UCSD-AML1 (cell line): ENCODE measurements around the gene KRTAP10-12.
"Not testable (repeated sequence)": the region's sequence is repeated elsewhere in the genome, so short reads cannot be mapped to it uniquely, and the experiment has no call there.

Source experiments
- DNase-seq: peaks from one replicate; lab custom pipeline; 2025; ENCODE audit not compliant: unreplicated experiment; lab: John Stamatoyannopoulos, UW

The KRTAP10-12 gene

DNA sequence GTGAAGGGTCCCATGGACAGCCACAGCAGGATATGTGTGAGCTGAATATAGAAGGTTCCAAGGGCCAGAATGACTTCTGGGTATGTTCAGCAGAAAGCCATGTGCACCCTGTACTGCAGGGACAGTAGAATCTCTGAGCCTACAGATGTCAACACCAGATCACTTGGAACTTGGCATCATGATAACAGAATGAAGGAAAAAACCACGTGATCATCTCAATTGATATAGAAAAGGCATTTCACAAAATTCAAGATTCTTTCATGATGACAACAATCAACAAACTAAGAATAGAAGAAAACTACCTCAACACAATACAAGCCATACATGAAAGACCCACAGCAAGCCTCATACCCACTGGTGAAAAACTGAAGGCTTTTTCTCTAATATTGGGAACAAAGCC is 29.4 kb upstream of the KRTAP10-12 start:
- no peak for DNase-seq

DNA sequence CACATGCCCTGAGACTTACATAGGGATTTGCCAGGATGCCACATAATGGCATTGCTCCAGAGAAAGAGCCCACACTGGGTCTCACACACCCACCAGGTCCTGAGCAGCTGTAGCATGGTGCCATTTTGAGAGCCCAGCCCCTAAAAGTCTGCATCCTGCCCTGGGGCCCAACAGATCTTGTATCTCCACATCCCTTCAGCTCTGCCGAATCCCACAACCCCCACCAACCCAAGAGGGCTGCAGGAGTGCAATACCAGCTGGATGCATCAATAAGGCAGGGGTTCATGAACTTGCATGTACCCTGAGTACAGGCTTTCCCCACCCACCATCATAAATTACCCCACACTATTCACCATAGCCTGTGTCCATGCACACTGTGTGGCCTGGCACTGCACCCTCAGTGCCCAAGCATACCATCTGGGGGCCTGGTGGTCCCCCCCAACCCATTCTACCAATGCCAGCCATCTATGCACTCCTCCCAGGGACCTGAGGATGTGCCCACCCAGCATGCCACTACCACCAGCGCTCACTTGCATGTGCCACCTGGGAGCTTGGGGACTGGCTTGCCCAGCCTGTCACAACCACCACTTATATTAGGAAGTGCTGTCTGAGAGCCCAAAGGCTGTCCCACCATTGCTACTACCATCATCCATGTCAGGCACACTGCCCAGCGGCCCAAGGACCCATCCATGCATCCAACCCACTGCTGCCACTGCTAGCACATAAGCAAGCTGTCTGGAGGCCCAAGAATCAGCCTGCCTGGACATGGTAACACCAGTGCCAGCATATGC is 26.1 kb upstream of the KRTAP10-12 start:
- no peak for DNase-seq

DNA sequence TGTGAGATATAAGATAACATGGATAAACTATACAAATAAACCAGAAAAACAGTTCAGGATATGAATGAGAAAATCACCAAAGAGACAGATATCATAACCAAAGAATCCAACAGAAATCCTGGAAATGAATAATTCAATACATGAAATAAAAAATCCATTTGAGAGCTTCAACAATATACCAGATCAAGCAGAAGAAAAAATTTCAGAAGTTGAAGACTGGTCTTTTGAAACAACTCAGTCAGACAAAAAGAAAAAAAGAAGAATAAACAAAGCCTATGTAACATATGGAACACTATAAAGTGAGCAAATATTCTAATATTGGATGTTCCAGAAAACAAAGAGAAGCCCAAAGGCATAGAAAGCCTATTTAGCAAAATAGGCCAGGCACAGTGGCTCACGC is 25.1 kb upstream of the KRTAP10-12 start:
- DNase-seq: no peak

DNA sequence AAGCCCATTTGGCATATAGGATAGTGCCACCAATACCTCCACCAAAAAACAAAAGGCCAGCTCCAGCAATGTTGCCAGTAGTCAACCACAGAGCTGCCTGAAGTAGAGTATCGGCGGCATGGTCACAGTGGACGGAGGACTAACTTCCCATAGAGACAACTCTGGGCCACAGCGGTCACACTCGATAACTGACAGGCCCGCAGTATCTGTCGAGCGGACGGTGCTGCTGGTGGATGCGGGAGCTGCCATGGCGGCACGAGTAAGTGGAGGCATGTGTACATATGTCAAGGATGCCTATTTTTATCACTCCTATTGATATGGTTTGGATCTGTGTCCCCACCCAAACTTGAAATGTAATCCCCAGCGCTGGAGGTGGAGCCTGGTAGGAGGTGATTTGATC is 19.1 kb upstream of the KRTAP10-12 start:
- DNase-seq: no peak

DNA sequence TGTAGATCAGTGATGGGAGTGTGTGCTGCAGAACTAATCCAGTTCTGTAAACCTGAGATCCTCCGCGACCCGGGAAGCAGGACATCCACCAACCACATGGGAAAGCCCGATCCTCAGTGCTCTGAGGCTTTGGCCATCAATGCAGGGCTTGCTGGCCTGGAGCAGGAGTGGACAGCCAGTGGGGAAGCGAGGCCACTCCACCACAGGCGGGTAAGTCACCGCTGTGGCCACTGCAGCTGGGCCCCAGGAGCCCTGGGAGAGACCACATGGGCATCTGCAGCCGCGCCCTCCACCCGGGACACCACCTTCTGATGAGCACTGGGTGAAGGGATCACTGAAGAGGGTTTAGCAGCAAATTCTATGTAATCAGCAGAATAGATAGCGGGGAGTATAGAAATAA is 15.8 kb upstream of the KRTAP10-12 start:
- DNase-seq: no peak

DNA sequence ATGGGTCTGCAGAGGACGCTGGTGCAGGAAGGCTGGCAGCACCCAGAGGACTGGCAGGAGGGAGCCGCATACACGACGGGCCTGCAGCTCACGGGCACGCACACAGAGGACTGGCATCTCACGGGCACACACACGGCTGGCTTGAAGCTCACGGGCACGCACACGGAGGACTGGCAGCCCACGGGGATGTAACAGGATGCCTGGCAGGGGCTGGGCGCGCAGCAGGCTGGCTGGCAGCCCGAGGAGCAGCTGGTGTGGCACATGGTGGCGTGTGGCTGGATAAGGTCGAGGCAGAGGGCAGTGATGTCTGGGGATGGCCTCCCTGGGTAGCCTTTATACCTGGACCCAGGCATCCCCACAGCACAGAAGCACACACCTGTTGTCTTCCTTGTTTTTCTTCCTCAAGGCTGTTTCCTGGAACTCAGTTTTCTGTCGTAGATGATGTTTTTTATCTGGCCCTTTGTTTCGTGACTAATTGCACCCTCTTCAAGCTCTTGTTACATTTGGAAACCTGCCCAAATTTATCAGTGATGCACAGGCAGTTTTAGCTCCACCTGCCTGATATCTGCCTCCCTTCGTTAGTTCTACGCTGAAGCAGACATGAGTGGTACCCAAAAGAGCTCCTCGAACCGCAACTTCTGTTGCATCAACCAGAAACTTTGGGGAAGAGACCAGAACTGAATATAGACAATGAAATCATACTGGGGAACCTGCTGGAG is 15.0 kb upstream of the KRTAP10-12 start, which contains the start of gene KRTAP12-1:
KRTAP12-1 (minus strand) TSS at position 303 of the 719 bp plus-strand sequence; CDS start at position 263, 40 bp downstream.
- no peak for DNase-seq

DNA sequence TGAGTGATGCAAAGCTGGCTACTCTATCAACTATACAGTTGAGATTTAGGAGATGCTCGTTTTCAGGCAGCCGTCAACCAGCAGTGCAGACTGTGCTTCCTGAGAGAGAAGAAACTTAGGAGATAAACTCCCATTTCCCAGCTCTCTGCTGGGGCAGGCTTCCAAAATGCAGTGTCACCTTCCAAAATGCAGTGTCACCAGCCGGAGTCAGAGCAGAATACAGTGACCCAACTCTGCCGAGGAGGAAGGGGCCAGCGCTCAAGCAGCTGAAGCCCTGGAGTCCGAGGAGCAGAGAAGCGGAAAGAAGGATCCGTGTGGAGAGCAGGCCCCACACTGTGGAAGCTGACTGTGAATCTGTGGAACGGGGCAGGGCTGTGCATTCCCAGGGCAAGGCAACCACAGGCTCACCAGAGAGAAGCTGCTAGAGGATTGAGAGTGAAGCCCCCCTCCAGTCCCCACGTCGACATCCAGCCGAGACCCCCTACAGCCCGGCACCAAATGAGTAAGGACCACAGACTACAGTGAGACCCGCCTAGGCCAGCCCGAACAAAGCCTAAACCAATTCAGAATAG is 14.3 kb upstream of the KRTAP10-12 start:
- DNase-seq: no peak

GRCh38 chr21:44684077-44684476 is 12.9 kb upstream of the KRTAP10-12 start:
- DNase-seq: no peak

GRCh38 chr21:44684483-44684882 is 12.5 kb upstream of the KRTAP10-12 start:
- no peak for DNase-seq

GRCh38 chr21:44685050-44685449 is 11.9 kb upstream of the KRTAP10-12 start:
- not testable (repeated sequence) for DNase-seq

- no peak for DNase-seq
Measured at GRCh38 chr21:44686000-44686781, 10.8 kb upstream of the KRTAP10-12 start.

DNA sequence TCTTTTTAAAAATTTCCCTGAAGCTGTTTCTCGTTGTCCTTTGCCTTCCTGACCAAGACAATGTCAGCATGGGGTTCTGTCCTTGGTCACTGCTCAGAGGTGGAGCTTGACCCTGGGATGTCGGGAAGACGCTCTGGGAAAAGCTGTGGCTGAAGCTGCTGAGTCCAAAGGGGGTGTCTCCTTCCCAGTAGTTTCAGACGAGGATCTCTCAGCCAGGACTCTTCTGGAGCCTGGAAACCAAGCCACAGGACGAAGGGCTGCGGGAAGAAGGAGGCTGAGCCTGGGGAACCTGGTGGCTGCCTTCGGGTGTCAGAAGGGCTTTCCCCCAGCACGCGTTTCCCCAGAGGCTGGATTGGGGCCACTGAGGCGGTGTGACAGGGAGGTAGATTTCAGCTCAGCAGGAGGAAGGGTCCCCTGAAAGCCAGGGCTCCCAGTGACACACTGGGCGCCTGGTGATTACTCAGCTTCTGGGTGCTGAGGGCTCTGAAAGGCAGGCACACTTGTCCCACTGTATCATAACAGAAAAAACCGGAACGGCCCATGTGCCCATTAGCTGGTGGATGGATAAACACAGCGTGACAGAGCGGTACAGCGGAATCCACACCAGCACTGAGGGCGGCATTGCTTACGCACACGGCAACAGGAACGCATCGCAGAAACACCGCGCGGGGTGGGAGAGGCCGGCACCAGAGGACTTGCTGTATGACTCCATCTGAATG is 10.0 kb upstream of the KRTAP10-12 start:
- no peak for DNase-seq

GRCh38 chr21:44687671-44688070 is 9.3 kb upstream of the KRTAP10-12 start:
- DNase-seq: no peak

DNA sequence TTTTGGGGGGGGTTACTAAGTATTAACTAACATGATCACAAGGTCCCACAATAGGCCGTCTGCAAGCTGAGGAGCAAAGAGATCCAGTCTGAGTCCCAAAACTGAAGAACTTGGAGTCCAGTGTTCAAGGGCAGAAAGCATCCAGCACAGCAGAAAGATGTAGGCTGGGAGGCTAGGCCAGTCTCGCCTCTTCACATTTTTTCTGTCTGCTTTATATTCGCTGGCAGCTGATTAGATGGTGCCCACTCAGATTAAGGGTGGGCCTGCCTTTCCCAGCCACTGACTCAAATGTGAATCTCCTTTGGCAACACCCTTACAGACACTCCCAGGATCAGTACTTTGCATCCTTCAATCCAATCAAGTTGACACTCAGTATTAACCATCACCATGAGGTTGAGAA is 7.2 kb upstream of the KRTAP10-12 start:
- not testable (repeated sequence) for DNase-seq

GRCh38 chr21:44691686-44692085 is 5.3 kb upstream of the KRTAP10-12 start:
- DNase-seq: no peak

DNA sequence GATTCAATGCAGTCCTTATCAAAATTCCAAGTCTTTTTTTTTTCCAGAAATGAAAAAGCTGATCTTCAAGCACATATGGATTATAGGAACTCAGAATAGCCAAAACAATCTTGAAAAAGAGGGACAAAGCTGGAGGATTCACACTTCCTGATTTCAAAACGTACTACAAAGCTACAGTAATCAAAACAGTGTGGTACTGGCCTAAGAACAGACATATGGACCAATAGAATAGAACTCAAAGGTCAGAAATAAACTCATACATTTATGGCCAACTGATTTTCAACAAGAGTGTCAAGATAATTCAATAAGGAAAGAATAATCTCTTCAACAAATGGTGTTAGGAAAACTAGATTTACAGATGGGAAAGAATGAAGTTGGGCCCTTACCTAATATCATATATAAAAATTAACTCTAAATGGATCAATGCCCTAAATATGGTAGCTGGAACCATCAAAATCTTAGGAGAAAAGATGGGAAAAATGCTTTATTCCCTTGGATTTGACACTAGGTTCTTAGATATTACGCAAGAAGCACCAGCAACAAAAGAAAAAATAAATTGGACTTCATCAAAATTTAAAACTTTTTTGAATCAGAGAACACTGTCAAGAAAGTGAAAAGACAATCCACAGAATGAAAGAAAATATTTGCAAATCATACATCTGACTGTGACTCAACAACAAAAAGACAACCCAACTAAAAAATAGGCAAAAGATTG is 4.0 kb upstream of the KRTAP10-12 start:
- no peak for DNase-seq

DNA sequence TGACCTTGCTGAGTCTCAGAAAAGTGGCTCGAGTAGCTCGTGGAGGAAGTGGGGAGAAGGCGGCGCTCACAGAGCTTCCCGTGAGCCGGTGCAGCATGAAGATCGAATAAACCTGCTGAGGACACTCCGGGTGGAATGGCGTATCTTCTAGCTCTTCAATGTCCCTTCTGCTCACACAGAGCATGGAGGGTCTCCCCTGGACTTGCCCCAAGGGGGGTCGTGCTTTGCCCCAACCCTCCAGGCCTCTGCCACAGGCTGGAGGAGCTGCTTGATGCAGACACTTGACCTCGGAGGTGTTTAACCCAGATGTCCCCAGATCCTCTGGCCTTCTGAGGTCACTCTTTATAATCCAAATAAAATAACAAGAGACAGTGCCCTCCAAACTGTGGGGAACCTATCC is 2.2 kb upstream of the KRTAP10-12 start:
- no peak for DNase-seq

GRCh38 chr21:44695184-44695583 is 1.8 kb upstream of the KRTAP10-12 start:
- DNase-seq: no peak

- no peak for DNase-seq
Measured at GRCh38 chr21:44695641-44696040, 1.3 kb upstream of the KRTAP10-12 start.

DNA sequence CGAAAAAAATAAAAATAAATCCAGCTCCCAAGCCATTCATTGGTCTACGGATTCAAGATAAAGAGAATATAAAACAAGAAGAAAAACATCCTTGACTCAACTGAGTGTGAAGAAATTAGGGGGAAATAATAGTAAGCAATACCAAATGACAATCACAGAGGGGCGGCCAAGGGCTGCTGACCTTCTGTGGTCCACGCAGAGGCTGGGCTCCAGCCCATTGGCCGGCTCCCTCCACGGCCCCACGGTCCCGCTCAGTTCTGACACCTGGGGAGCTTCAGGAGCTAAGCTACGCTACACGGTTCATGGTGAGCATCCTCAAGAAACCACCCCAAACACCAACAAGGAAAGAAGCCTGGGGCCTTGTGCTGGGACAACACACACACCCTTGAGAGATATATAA is 400 bp upstream of the KRTAP10-12 start:
- no peak for DNase-seq
